MCF 10A (cell line): ENCODE measurements around the gene HTR4. TPM values are rescaled to one million over a fixed set of nuclear protein-coding genes. Genes with fewer than 3 reads are reported as not detected.
A peak's percentile ranks its signal among the peaks of the same experiment; 100 is the strongest.

ENCODE experiments used
- BruUV-seq: library from RNA; stranded (reverse); fragments of 400-500 nt; replicated peaks from 2 replicates; lab custom pipeline; 2021; lab: Mats Ljungman, UMichigan
- CTCF ChIA-PET: fragments of 300-600 bp; sonication (Branson Sonifier 250); formaldehyde crosslinking; extraction: SDS; loops from one replicate; lab custom pipeline; 2021; ENCODE audit warnings: antibody characterized with exemption, inconsistent platforms; lab: Yijun Ruan, JAX
- POLR2A ChIA-PET: fragments of 300-600, 350-650 bp; sonication (Branson Sonifier 250); formaldehyde crosslinking; extraction: SDS; loops from one replicate; lab custom pipeline; 2020; ENCODE audit warnings: antibody characterized with exemption, inconsistent platforms; lab: Yijun Ruan, JAX
- DNase-seq: peaks from one replicate; pipeline ENCODE4 v3.0.0-alpha.2; 2018; ENCODE audit not compliant: unreplicated experiment
- H3K27ac Mint-ChIP-seq: one replicate; pipeline ENCODE4 v1.8.0; 2022; ENCODE audit warnings: mild to moderate bottlenecking, low read depth, mixed read lengths; ENCODE audit not compliant: unreplicated experiment
- H3K27me3 Mint-ChIP-seq: one replicate; pipeline ENCODE4 v1.8.0; 2022; ENCODE audit warnings: mixed read lengths; ENCODE audit not compliant: insufficient read depth, unreplicated experiment
- H3K36me3 Mint-ChIP-seq: one replicate; pipeline ENCODE4 v1.8.0; 2022; ENCODE audit warnings: mild to moderate bottlenecking, moderate library complexity, mixed read lengths; ENCODE audit not compliant: insufficient read depth, unreplicated experiment
- H3K4me1 Mint-ChIP-seq: one replicate; pipeline ENCODE4 v1.8.0; 2022; ENCODE audit warnings: mixed read lengths; ENCODE audit not compliant: insufficient read depth, unreplicated experiment
- H3K4me3 Mint-ChIP-seq: one replicate; pipeline ENCODE4 v1.8.0; 2022; ENCODE audit warnings: mild to moderate bottlenecking, moderate library complexity, mixed read lengths; ENCODE audit not compliant: unreplicated experiment
- H3K9me3 Mint-ChIP-seq: one replicate; pipeline ENCODE4 v1.8.0; 2022; ENCODE audit warnings: mixed read lengths; ENCODE audit not compliant: unreplicated experiment
- CTCF ChIP-seq: fragments of 200-600 bp; IDR thresholded peaks from one replicate; pipeline ENCODE4 v1.8.0; 2022; ENCODE audit warnings: antibody characterized with exemption, mild to moderate bottlenecking; ENCODE audit not compliant: unreplicated experiment
- intact Hi-C: fragments of 100-400 bp; cut with micrococcal nuclease; formaldehyde crosslinking; loops from 2 replicates; pipeline ENCODE4 v1.14.1; 2022
- total RNA-seq: library from RNA; stranded (reverse); gene quantifications from 2 replicates; pipeline ENCODE4 v1.2.3, GENCODE V29; 2022

HTR4 gene
- total RNA-seq, 1 experiment from 2014 or later: not detected

GRCh38 chr5:148686660-148687059 lies 32.3 kb upstream of the HTR4 start:
- ChIA-PET CTCF (interaction anchor here (0.6 to 4.0 kb wide), 9 partner anchors 9 to 341 kb away, joined by 3 to 31 read pairs (median 3); no protein-coding TSS in a partner anchor), POLR2A (no interaction called here)
- intact Hi-C loops: loop anchor here (1.0 kb wide), 1 partner anchor 242 kb away; no protein-coding TSS in a partner anchor
- H3K27me3 Mint-ChIP-seq: peaks cover 21% of the 10 kb centered on the region
- H3K27ac Mint-ChIP-seq: no peak overlapping the region
- no peak overlapping the region for H3K4me3 Mint-ChIP-seq
- no peaks in the 10 kb centered on the region for H3K36me3 Mint-ChIP-seq
- no peaks in the 10 kb centered on the region for H3K4me1 Mint-ChIP-seq
- H3K9me3 Mint-ChIP-seq: peaks cover 7% of the 10 kb centered on the region
- BruUV-seq: no TSS peak
- DNase-seq: no peak
- TF ChIP-seq CTCF: no peak

GRCh38 chr5:148685520-148686134 lies 31.3 kb upstream of the HTR4 start:
- DNase-seq: no peak
- BruUV-seq: no TSS peak
- CTCF ChIA-PET: interaction anchor here (0.6 to 4.0 kb wide), 5 partner anchors 11 to 241 kb away, joined by 3 to 31 read pairs (median 4); no protein-coding TSS in a partner anchor
- H3K4me1 Mint-ChIP-seq: no peaks in the 10 kb centered on the region
- H3K27ac Mint-ChIP-seq: no peak overlapping the region
- intact Hi-C loops: no loop called here
- no peak for TF ChIP-seq CTCF
- no peak overlapping the region for H3K4me3 Mint-ChIP-seq
- H3K36me3 Mint-ChIP-seq: no peaks in the 10 kb centered on the region
- H3K9me3 Mint-ChIP-seq: peaks cover under 1% of the 10 kb centered on the region
- POLR2A ChIA-PET: interaction anchor here (0.8 kb wide), 1 partner anchor 18 kb away, joined by 3 read pairs; no protein-coding TSS in a partner anchor
- H3K27me3 Mint-ChIP-seq: peaks cover 13% of the 10 kb centered on the region

- CTCF ChIA-PET: interaction anchor here (1.0 to 4.0 kb wide), 4 partner anchors 16 to 240 kb away, joined by 3 to 31 read pairs (median 6); no protein-coding TSS in a partner anchor
- H3K36me3 Mint-ChIP-seq: no peaks in the 10 kb centered on the region
- intact Hi-C loops: no loop called here
- no peaks in the 10 kb centered on the region for H3K4me1 Mint-ChIP-seq
- peak; percentile 36 for DNase-seq
- peaks cover 2% of the 10 kb centered on the region for H3K27me3 Mint-ChIP-seq
- H3K4me3 Mint-ChIP-seq: no peak overlapping the region
- POLR2A ChIA-PET: no interaction called here
- H3K27ac Mint-ChIP-seq: no peak overlapping the region
- no peak for TF ChIP-seq CTCF
- no TSS peak for BruUV-seq
- no peaks in the 10 kb centered on the region for H3K9me3 Mint-ChIP-seq
Measured at GRCh38 chr5:148684528-148684927, 30.2 kb upstream of the HTR4 start.

GRCh38 chr5:148683651-148684050 lies 29.3 kb upstream of the HTR4 start:
- H3K27ac Mint-ChIP-seq: no peak overlapping the region

More at GRCh38 chr5:148683651-148684050, 29.3 kb upstream of the HTR4 start:
- no peak overlapping the region for H3K4me3 Mint-ChIP-seq
- no peak for TF ChIP-seq CTCF
- DNase-seq: no peak
- BruUV-seq: no TSS peak
- intact Hi-C loops: no loop called here
- H3K27me3 Mint-ChIP-seq: no peaks in the 10 kb centered on the region
- H3K9me3 Mint-ChIP-seq: no peaks in the 10 kb centered on the region
- H3K4me1 Mint-ChIP-seq: no peaks in the 10 kb centered on the region
- ChIA-PET POLR2A (no interaction called here), CTCF (interaction anchor here (1.0 to 1.1 kb wide), 2 partner anchors 17 to 47 kb away, joined by 3 to 4 read pairs; no protein-coding TSS in a partner anchor)
- H3K36me3 Mint-ChIP-seq: no peaks in the 10 kb centered on the region
